AG10803 (cell line): ENCODE data around the gene CHCHD4.

Source experiments
- DNase-seq: peaks from one replicate; pipeline ENCODE4 v3.0.0; 2010; ENCODE audit warnings: low read depth
- H3K4me3 ChIP-seq: 2 replicates; pipeline ENCODE4 v1.5.1; 2011; ENCODE audit warnings: mild to moderate bottlenecking, low read length, control low read depth
- CTCF ChIP-seq: conservative IDR thresholded peaks from 2 replicates; pipeline ENCODE4 v1.5.1; 2011; ENCODE audit warnings: mild to moderate bottlenecking, low read length, control low read depth, inconsistent platforms

The CHCHD4 gene

GRCh38 chr3:14154276-14154675 is 29.6 kb upstream of the CHCHD4 start:
- H3K4me3 ChIP-seq = no peak overlapping the region
- TF ChIP-seq CTCF = no peak
- DNase-seq = no peak

GRCh38 chr3:14153663-14154062 is 29.0 kb upstream of the CHCHD4 start:
- H3K4me3 ChIP-seq = no peak overlapping the region
- DNase-seq = no peak
- no peak for TF ChIP-seq CTCF

GRCh38 chr3:14152963-14153355 is 28.3 kb upstream of the CHCHD4 start:
- H3K4me3 ChIP-seq = no peak overlapping the region
- TF ChIP-seq CTCF = no peak
- DNase-seq = no peak

- no peak overlapping the region for H3K4me3 ChIP-seq
- DNase-seq = no peak
- TF ChIP-seq CTCF = peak; percentile 28
Measured at GRCh38 chr3:14152233-14152962, 27.7 kb upstream of the CHCHD4 start.

GRCh38 chr3:14151471-14152083 is 26.9 kb upstream of the CHCHD4 start:
- TF ChIP-seq CTCF = no peak

GRCh38 chr3:14150491-14151230 is 26.0 kb upstream of the CHCHD4 start:
- DNase-seq = no peak
- H3K4me3 ChIP-seq = no peak overlapping the region
- TF ChIP-seq CTCF = no peak

More at GRCh38 chr3:14151471-14152083, 26.9 kb upstream of the CHCHD4 start:
- no peak overlapping the region for H3K4me3 ChIP-seq
- no peak for DNase-seq
